NCI-H345 (cell line): ENCODE results near the gene KIF3B.
"Not testable (repeated sequence)": the region's sequence is repeated elsewhere in the genome, so short reads cannot be mapped to it uniquely, and the experiment has no call there.

Experiments
- DNase-seq: peaks from one replicate; lab custom pipeline; 2025; lab: John Stamatoyannopoulos, UW

Gene KIF3B

GRCh38 chr20:32248043-32248442 is 29.4 kb upstream of the KIF3B start:
- DNase-seq: no peak

- no peak for DNase-seq
These were observed 28.3 kb upstream of the KIF3B start for GRCh38 chr20:32249030-32249738.

GRCh38 chr20:32251470-32251869 is 26.0 kb upstream of the KIF3B start:
- DNase-seq: no peak

- DNase-seq: no peak
These were observed 25.3 kb upstream of the KIF3B start for GRCh38 chr20:32252189-32252588.

GRCh38 chr20:32260973-32261372 is 16.5 kb upstream of the KIF3B start:
- DNase-seq: not testable (repeated sequence)

- DNase-seq: no peak
These were observed 15.8 kb upstream of the KIF3B start for GRCh38 chr20:32261644-32262043.

- DNase-seq: no peak
These were observed 14.0 kb upstream of the KIF3B start for GRCh38 chr20:32263398-32263954.

GRCh38 chr20:32271620-32272019 is 5.8 kb upstream of the KIF3B start:
- no peak for DNase-seq

GRCh38 chr20:32274359-32274758 is 3.1 kb upstream of the KIF3B start:
- DNase-seq: no peak

- DNase-seq: not testable (repeated sequence)
These were observed 2.3 kb upstream of the KIF3B start for GRCh38 chr20:32275163-32275562.

GRCh38 chr20:32278199-32278643 is 770 bp downstream of the KIF3B start:
- DNase-seq: no peak

- no peak for DNase-seq
These were observed 4.3 kb downstream of the KIF3B start for GRCh38 chr20:32281711-32282110.

- DNase-seq: peak; percentile 94
These were observed 5.0 kb downstream of the KIF3B start for GRCh38 chr20:32282461-32282860.

GRCh38 chr20:32285082-32285620 is 7.7 kb downstream of the KIF3B start:
- DNase-seq: no peak

- DNase-seq: no peak
These were observed 8.3 kb downstream of the KIF3B start for GRCh38 chr20:32285621-32286371.

GRCh38 chr20:32287231-32287638 is 9.8 kb downstream of the KIF3B start:
- no peak for DNase-seq

GRCh38 chr20:32288225-32288849 is 10.9 kb downstream of the KIF3B start:
- no peak for DNase-seq

- DNase-seq: not testable (repeated sequence)
These were observed 11.8 kb downstream of the KIF3B start for GRCh38 chr20:32289299-32289660.

GRCh38 chr20:32289661-32290431 is 12.4 kb downstream of the KIF3B start:
- DNase-seq: no peak

- no peak for DNase-seq
These were observed 13.7 kb downstream of the KIF3B start for GRCh38 chr20:32291166-32291565.

- DNase-seq: no peak
These were observed 15.1 kb downstream of the KIF3B start for GRCh38 chr20:32292548-32292947.

- DNase-seq: peak; percentile 24
These were observed 16.6 kb downstream of the KIF3B start for GRCh38 chr20:32294071-32294470.
